Lung (tissue), 12 donors: ENCODE data around the gene ISM1. TPM values are rescaled to one million over a fixed set of nuclear protein-coding genes. Genes with fewer than 3 reads are reported as not detected.

Source experiments
- ATAC-seq: fragments of 200-7000 bp; cut with Tn5 transposase; one replicate; pipeline ENCODE4 v1.9.1; 2020; ENCODE audit warnings: moderate number of reproducible peaks; ENCODE audit not compliant: insufficient read depth, low FRiP score
- DNase-seq, 3 donors: peaks; one replicate each; pipeline ENCODE4 v3.0.0-alpha.2; 2013 to 2017
- H3K27ac ChIP-seq, 2 donors: one replicate each; pipeline ENCODE4 v1.5.1; 2013; ENCODE audit warnings: mild to moderate bottlenecking in 2 of 2, moderate library complexity in 2 of 2, control low read depth in 1 of 2, inconsistent platforms in 1 of 2, low read depth in 1 of 2, low read length in 1 of 2
- H3K27me3 ChIP-seq, 3 donors: one replicate each; pipeline ENCODE4 v1.5.1; 2013; ENCODE audit warnings: low read length in 2 of 3; ENCODE audit not compliant: control insufficient read depth in 3 of 3, insufficient read depth in 3 of 3
- H3K36me3 ChIP-seq, 4 donors: one replicate each; pipeline ENCODE4 v1.5.1; 2013; ENCODE audit warnings: low read length in 4 of 4, mild to moderate bottlenecking in 1 of 4, moderate library complexity in 1 of 4; ENCODE audit not compliant: control insufficient read depth in 4 of 4, insufficient read depth in 4 of 4
- H3K4me1 ChIP-seq, 5 donors: one replicate each; pipeline ENCODE4 v1.5.1; 2013; ENCODE audit warnings: low read length in 5 of 5, mild to moderate bottlenecking in 2 of 5, moderate library complexity in 1 of 5; ENCODE audit not compliant: control insufficient read depth in 5 of 5, insufficient read depth in 5 of 5
- H3K4me3 ChIP-seq: one replicate; pipeline ENCODE4 v1.5.1; 2013; ENCODE audit warnings: mild to moderate bottlenecking, control low read depth, moderate library complexity
- H3K9ac ChIP-seq, 2 donors: one replicate each; pipeline ENCODE4 v1.5.1; 2013; ENCODE audit warnings: low read length in 2 of 2, control low read depth in 1 of 2; ENCODE audit not compliant: insufficient read depth in 1 of 2
- H3K9me3 ChIP-seq, 4 donors: one replicate each; pipeline ENCODE4 v1.5.1; 2013; ENCODE audit warnings: low read length in 3 of 4, mild to moderate bottlenecking in 1 of 4, moderate library complexity in 1 of 4; ENCODE audit not compliant: control insufficient read depth in 4 of 4, insufficient read depth in 3 of 4
- whole genome bisulfite sequencing, 2 donors: extraction: QIAGEN DNeasy Blood & Tissue Kit; methylation state at CpG; one replicate each; pipeline ENCODE4 v1.1.7; 2013; 5-methylcytosine and 5-hydroxymethylcytosine counted together
- polyA plus RNA-seq, 2 donors: library from polyadenylated mRNA; stranded (reverse); fragments of 200-250 nt; gene quantifications; one replicate each; pipeline ENCODE4 v1.2.1, GENCODE V29; 2013
- total RNA-seq, 2 donors: library from RNA; depleted of rRNA in 1 of 2; stranded (reverse); fragments of >200 nt in 1 of 2; gene quantifications; one replicate each; pipeline ENCODE4 v1.2.1, GENCODE V29; 2014 to 2021
- TF ChIP-seq, protein P1 (sequence below): IDR thresholded peaks from 2 replicates; pipeline ENCODE4 v1.5.1; 2012; ENCODE audit warnings: mild to moderate bottlenecking; ENCODE audit errors: control extremely low read depth, extremely low read depth
- donor health status: control.
- donor health status: control.
- donor health status: Bipolar disorder and iron deficiency.
- donor health status: healthy.
- donor health status: DM: yes; HTN: yes; CAD: no.

The ISM1 gene
- total and polyA plus RNA-seq, 4 donors, result 1.6 to 13.6 (median 2.9) TPM

- ATAC-seq (no peak), DNase-seq (no peak)
- no peaks in the 10 kb centered on the region for H3K27me3 ChIP-seq
- no peaks in the 10 kb centered on the region for H3K36me3 ChIP-seq
- peaks cover 0 to 3% (median 0%) of the 10 kb centered on the region in 4 donors for H3K9me3 ChIP-seq
- H3K4me3 ChIP-seq, result no peak overlapping the region
- TF ChIP-seq, protein P1, sequence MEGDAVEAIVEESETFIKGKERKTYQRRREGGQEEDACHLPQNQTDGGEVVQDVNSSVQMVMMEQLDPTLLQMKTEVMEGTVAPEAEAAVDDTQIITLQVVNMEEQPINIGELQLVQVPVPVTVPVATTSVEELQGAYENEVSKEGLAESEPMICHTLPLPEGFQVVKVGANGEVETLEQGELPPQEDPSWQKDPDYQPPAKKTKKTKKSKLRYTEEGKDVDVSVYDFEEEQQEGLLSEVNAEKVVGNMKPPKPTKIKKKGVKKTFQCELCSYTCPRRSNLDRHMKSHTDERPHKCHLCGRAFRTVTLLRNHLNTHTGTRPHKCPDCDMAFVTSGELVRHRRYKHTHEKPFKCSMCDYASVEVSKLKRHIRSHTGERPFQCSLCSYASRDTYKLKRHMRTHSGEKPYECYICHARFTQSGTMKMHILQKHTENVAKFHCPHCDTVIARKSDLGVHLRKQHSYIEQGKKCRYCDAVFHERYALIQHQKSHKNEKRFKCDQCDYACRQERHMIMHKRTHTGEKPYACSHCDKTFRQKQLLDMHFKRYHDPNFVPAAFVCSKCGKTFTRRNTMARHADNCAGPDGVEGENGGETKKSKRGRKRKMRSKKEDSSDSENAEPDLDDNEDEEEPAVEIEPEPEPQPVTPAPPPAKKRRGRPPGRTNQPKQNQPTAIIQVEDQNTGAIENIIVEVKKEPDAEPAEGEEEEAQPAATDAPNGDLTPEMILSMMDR, result no peak
- H3K27ac ChIP-seq, result no peak overlapping the region
- H3K9ac ChIP-seq, result no peak overlapping the region
- no peaks in the 10 kb centered on the region for H3K4me1 ChIP-seq
- 69 to 85% methylated on average over 7 of the region's 7 CpGs for WGBS, 2 donors
These were observed 39.8 kb upstream of the ISM1 start for GRCh38 chr20:13180986-13181889.

DNA sequence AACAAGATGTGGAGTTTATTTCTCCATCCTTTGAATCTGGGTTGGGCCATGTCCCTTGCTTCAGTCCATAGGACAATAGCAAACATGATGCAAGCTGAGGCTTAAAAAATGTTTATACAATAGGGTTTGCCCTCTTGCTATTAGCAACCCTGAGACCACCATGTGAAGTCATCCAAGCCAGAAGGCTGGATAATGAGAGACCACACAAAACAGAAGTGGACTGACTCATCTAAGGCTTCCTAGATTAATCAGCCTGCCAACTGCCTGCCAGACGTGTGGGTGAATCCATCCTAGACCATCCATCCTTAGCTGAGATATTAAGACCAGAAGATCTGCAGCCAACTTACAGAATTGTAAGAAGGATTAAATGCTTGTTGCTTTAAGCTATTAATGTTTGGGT, 38.1 kb upstream of the ISM1 start:
- TF ChIP-seq, protein P1, result no peak
- Histone ChIP-seq H3K36me3 (no peaks in the 10 kb centered on the region), H3K9ac (no peak overlapping the region), H3K27me3 (no peaks in the 10 kb centered on the region), H3K4me3 (no peak overlapping the region), H3K9me3 (peaks cover 0 to 3% (median 0%) of the 10 kb centered on the region in 4 donors), H3K27ac (no peak overlapping the region), H3K4me1 (no peaks in the 10 kb centered on the region)
- 66% methylated on average over 1 of the region's 1 CpG for WGBS, 2 donors
- ATAC-seq (no peak), DNase-seq (no peak)

DNA sequence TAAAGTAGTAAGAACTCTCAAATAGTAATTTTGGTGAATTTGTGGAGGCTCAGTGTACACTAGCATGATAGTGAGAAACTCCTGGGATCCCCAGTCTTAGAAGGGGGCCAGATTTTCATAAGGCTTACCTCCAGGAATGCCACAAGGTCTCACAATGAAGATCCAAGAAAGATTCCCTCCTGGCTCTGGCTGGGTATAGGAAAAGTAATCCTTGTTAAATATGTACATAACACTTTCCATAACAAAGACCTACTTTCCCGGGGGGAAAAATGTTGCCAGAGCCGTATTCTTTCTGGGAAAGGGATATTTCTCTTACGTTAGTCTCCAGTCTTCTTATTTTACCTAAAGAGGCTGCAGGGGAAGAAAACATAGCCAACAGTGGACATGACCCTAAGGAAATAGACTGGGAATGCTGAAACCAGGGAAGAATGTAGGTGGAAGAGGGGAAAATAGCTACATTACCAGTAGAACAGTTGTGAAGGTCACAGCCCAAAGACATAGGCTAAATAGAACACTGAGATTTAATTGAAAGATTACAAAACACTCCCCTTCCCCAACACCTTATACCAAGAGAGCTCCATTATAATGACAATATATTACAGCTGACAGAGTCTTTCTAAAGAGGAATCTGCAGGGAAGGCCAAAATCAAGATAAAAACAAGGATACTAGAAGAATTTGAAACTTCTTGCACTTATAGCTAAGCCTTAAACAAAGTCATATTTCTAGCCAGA, 34.9 kb upstream of the ISM1 start:
- no peak overlapping the region for H3K4me3 ChIP-seq
- ATAC-seq (no peak), DNase-seq (no peak)
- no peaks in the 10 kb centered on the region for H3K4me1 ChIP-seq
- WGBS, 2 donors, result 71 to 77% methylated on average over 3 of the region's 3 CpGs
- H3K27me3 ChIP-seq, result no peaks in the 10 kb centered on the region
- no peaks in the 10 kb centered on the region for H3K9me3 ChIP-seq
- no peaks in the 10 kb centered on the region for H3K36me3 ChIP-seq
- TF ChIP-seq, protein P1, result no peak
- H3K9ac ChIP-seq, result no peak overlapping the region
- H3K27ac ChIP-seq, result no peak overlapping the region
